Adrenal gland (tissue), 5 donors: ENCODE measurements around the gene CLEC4M.

ENCODE experiments used
- POLR2A ChIP-seq, 2 donors: fragments of 450-650 bp; IDR thresholded peaks; one replicate each; pipeline ENCODE4 v1.6.1; 2017; ENCODE audit warnings: antibody characterized with exemption in 2 of 2, mild to moderate bottlenecking in 2 of 2, moderate library complexity in 1 of 2
- TF ChIP-seq, protein P1 (sequence below), 6 experiments: fragments of 450-650 bp in 4 of 6; fragments of 200-600 bp in 2 of 6; sonication (generic) in 1 of 6; IDR thresholded peaks; 1 replicate in 5 of 6; 2 replicates in 1 of 6; pipeline versions ENCODE4 v1.5.1 to v1.8.0; 2016 to 2021; ENCODE audit warnings: antibody characterized with exemption in 6 of 6, mild to moderate bottlenecking in 2 of 6, moderate library complexity in 1 of 6
- donor health status: DM: no; HTN: no; CAD: no.

DNA sequence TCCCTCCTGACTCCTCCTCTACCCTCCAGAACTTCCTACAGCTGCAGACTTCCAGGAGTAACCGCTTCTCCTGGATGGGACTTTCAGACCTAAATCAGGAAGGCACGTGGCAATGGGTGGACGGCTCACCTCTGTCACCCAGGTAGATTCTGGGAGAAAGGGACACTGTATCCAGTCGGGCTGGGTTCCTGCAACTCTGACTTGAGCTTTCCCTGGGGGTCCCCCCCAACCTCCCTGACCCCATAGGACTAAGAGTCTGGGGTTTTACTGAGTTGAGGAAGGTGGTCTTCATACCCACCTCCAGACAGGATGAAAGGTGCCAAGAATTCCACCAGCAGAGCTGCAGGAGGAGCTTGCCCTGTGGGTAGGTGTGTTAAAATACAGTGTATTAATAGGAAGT, 4.4 kb downstream of the CLEC4M start:
- TF ChIP-seq, protein P1, sequence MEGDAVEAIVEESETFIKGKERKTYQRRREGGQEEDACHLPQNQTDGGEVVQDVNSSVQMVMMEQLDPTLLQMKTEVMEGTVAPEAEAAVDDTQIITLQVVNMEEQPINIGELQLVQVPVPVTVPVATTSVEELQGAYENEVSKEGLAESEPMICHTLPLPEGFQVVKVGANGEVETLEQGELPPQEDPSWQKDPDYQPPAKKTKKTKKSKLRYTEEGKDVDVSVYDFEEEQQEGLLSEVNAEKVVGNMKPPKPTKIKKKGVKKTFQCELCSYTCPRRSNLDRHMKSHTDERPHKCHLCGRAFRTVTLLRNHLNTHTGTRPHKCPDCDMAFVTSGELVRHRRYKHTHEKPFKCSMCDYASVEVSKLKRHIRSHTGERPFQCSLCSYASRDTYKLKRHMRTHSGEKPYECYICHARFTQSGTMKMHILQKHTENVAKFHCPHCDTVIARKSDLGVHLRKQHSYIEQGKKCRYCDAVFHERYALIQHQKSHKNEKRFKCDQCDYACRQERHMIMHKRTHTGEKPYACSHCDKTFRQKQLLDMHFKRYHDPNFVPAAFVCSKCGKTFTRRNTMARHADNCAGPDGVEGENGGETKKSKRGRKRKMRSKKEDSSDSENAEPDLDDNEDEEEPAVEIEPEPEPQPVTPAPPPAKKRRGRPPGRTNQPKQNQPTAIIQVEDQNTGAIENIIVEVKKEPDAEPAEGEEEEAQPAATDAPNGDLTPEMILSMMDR (IDR thresholded peaks at IDR 0.05): no peak
- TF ChIP-seq POLR2A (IDR thresholded peaks at IDR 0.05): no peak
